Fibroblast of skin of right quadriceps (primary cell): ENCODE results near the gene DEPDC5.

Experiments used
- DNase-seq: peaks from one replicate; pipeline ENCODE4 v3.0.0-alpha.2; 2013

DEPDC5 gene

GRCh38 chr22:31952472-31952871 lies 198.7 kb downstream of the DEPDC5 start:
- peak; percentile 86 for DNase-seq

GRCh38 chr22:31953261-31953660 lies 199.4 kb downstream of the DEPDC5 start:
- no peak for DNase-seq

- DNase-seq, result no peak
Measured at GRCh38 chr22:31954535-31955523, 201.0 kb downstream of the DEPDC5 start.

GRCh38 chr22:31956360-31956759 lies 202.5 kb downstream of the DEPDC5 start:
- DNase-seq, result no peak
